H1 (cell line): ENCODE results near the gene FAM72A. TPM values are rescaled to one million over a fixed set of nuclear protein-coding genes. Genes with fewer than 3 reads are reported as not detected.

ENCODE experiments used
- CTCF ChIA-PET: fragments of 300-600 bp; sonication (Branson Sonifier 250); formaldehyde crosslinking; loops from one replicate; lab custom pipeline; 2021; ENCODE audit not compliant: partially characterized antibody; lab: Charles Lee
- POLR2A ChIA-PET: fragments of 300-600 bp; sonication (Branson Sonifier 250); formaldehyde crosslinking; loops from one replicate; lab custom pipeline; 2021; ENCODE audit warnings: inconsistent platforms; ENCODE audit not compliant: partially characterized antibody; lab: Charles Lee
- DNase-seq, 2 experiments: peaks; one replicate each; pipeline versions ENCODE4 v3.0.0 to v3.0.0-alpha.2; 2010 to 2022; ENCODE audit warnings: low spot score in 2 of 2, low read depth in 1 of 2, mixed read lengths in 1 of 2
- FAIRE-seq: peaks from 2 replicates; lab custom pipeline; 2011; peaks lifted over from hg19 to GRCh38; lab: Jason Lieb, UNC
- H2AFZ ChIP-seq: 2 replicates; pipeline ENCODE4 v1.8.1; 2012; ENCODE audit warnings: low read length, inconsistent platforms
- H2AK5ac ChIP-seq: 2 replicates; pipeline ENCODE4 v1.6.1; 2013; ENCODE audit warnings: low read depth, low read length
- H2BK120ac ChIP-seq: replicated peaks from 2 replicates; pipeline ENCODE3; 2013; ENCODE audit warnings: low read depth, low read length, inconsistent platforms
- H2BK12ac ChIP-seq: 2 replicates; pipeline ENCODE4 v1.6.1; 2013; ENCODE audit warnings: low read depth, low read length
- H2BK15ac ChIP-seq: 2 replicates; pipeline ENCODE4 v1.6.1; 2013; ENCODE audit warnings: low read length
- H2BK20ac ChIP-seq: 2 replicates; pipeline ENCODE4 v1.6.1; 2013; ENCODE audit warnings: low read length
- H2BK5ac ChIP-seq: 2 replicates; pipeline ENCODE4 v1.6.1; 2013; ENCODE audit warnings: low read depth, low read length
- H3K14ac ChIP-seq: 2 replicates; pipeline ENCODE4 v1.6.1; 2013; ENCODE audit warnings: inconsistent platforms; ENCODE audit not compliant: insufficient read length
- H3K18ac ChIP-seq: 2 replicates; pipeline ENCODE4 v1.6.1; 2013; ENCODE audit warnings: low read length; ENCODE audit errors: extremely low read depth
- H3K23ac ChIP-seq: 2 replicates; pipeline ENCODE4 v1.6.1; 2013; ENCODE audit warnings: inconsistent platforms; ENCODE audit not compliant: insufficient read length
- H3K23me2 ChIP-seq: 2 replicates; pipeline ENCODE4 v1.6.1; 2013; ENCODE audit warnings: low read depth, low read length
- H3K27ac ChIP-seq: 2 replicates; pipeline ENCODE4 v1.6.1; 2011; ENCODE audit warnings: low read depth, low read length, inconsistent platforms
- H3K27me3 ChIP-seq, 4 experiments: replicated peaks in 1 of 4; 1 replicate in 1 of 4; 2 replicates in 3 of 4; pipeline versions ENCODE4 v1.6.1 to v1.8.1; 2011 to 2013; ENCODE audit warnings: low read length in 3 of 4, mild to moderate bottlenecking in 3 of 4, inconsistent platforms in 2 of 4, mixed read lengths in 2 of 4, moderate library complexity in 1 of 4; ENCODE audit not compliant: control insufficient read depth in 3 of 4, insufficient read depth in 3 of 4; ENCODE audit errors: extremely low read depth in 1 of 4
- H3K36me3 ChIP-seq, 4 experiments: 2 replicates each; pipeline versions ENCODE4 v1.6.1 to v1.8.1; 2011 to 2013; ENCODE audit warnings: mild to moderate bottlenecking in 4 of 4, low read length in 3 of 4, moderate library complexity in 2 of 4, control low read depth in 1 of 4, inconsistent platforms in 1 of 4; ENCODE audit not compliant: insufficient read depth in 4 of 4, control insufficient read depth in 2 of 4
- H3K4ac ChIP-seq: replicated peaks from 2 replicates; pipeline ENCODE3; 2013; ENCODE audit warnings: low read length, low read depth, mixed read lengths, inconsistent platforms; ENCODE audit not compliant: insufficient read length
- H3K4me1 ChIP-seq, 4 experiments: replicated peaks in 1 of 4; 1 replicate in 1 of 4; 2 replicates in 3 of 4; pipeline versions ENCODE4 v1.6.1 to v1.8.1; 2011 to 2013; ENCODE audit warnings: low read length in 3 of 4, inconsistent platforms in 2 of 4, mixed read lengths in 1 of 4; ENCODE audit not compliant: insufficient read depth in 4 of 4, control insufficient read depth in 3 of 4
- H3K4me2 ChIP-seq, 2 experiments: 2 replicates each; pipeline versions ENCODE4 v1.6.1 to v1.8.1; 2011 to 2013; ENCODE audit warnings: low read depth in 2 of 2, low read length in 2 of 2, control low read depth in 1 of 2, inconsistent platforms in 1 of 2, mild to moderate bottlenecking in 1 of 2; ENCODE audit not compliant: insufficient read depth in 1 of 2
- H3K4me3 ChIP-seq, 4 experiments: fragments of 200-600, 300-600 bp in 1 of 4; sonication (generic), shearing (Covaris generic), sonication (Bioruptor Twin) in 1 of 4; 2 replicates each; pipeline versions ENCODE4 v1.5.1 to v1.8.1; 2011 to 2016; ENCODE audit warnings: low read length in 4 of 4, low read depth in 3 of 4, control low read depth in 2 of 4, inconsistent platforms in 2 of 4, mild to moderate bottlenecking in 2 of 4, mixed read lengths in 1 of 4, moderate library complexity in 1 of 4; ENCODE audit not compliant: insufficient read depth in 2 of 4; ENCODE audit errors: extremely low read depth in 1 of 4
- H3K56ac ChIP-seq: replicated peaks from 2 replicates; pipeline ENCODE3; 2013; ENCODE audit warnings: low read depth, mild to moderate bottlenecking, mixed read lengths, low read length, inconsistent platforms; ENCODE audit not compliant: insufficient read length
- H3K79me1 ChIP-seq: 2 replicates; pipeline ENCODE4 v1.6.1; 2013; ENCODE audit warnings: low read depth, low read length, control low read depth
- H3K79me2 ChIP-seq, 2 experiments: 2 replicates each; pipeline versions ENCODE4 v1.6.1 to v1.8.1; 2012 to 2013; ENCODE audit warnings: low read length in 2 of 2, mild to moderate bottlenecking in 2 of 2, inconsistent platforms in 1 of 2; ENCODE audit not compliant: insufficient read depth in 2 of 2, control insufficient read depth in 1 of 2
- H3K9ac ChIP-seq, 4 experiments: replicated peaks in 1 of 4; 1 replicate in 1 of 4; 2 replicates in 3 of 4; pipeline versions ENCODE4 v1.6.1 to v1.8.1; 2011 to 2013; ENCODE audit warnings: low read depth in 3 of 4, low read length in 3 of 4, control low read depth in 2 of 4, mild to moderate bottlenecking in 2 of 4, moderate library complexity in 2 of 4, inconsistent platforms in 1 of 4; ENCODE audit errors: extremely low read depth in 1 of 4
- H3K9me3 ChIP-seq, 2 experiments: 2 replicates each; pipeline versions ENCODE4 v1.6.1 to v1.8.1; 2012 to 2013; ENCODE audit warnings: mild to moderate bottlenecking in 2 of 2, moderate library complexity in 2 of 2, control low read depth in 1 of 2, inconsistent platforms in 1 of 2, low read depth in 1 of 2, low read length in 1 of 2, mixed read lengths in 1 of 2; ENCODE audit not compliant: insufficient read depth in 2 of 2
- H4K20me1 ChIP-seq, 2 experiments: replicated peaks in 1 of 2; 2 replicates each; pipeline versions ENCODE3 to v1.8.1; 2011 to 2013; ENCODE audit warnings: inconsistent platforms in 2 of 2, low read length in 2 of 2, mild to moderate bottlenecking in 1 of 2; ENCODE audit not compliant: insufficient read depth in 2 of 2, control insufficient read depth in 1 of 2
- H4K5ac ChIP-seq: 2 replicates; pipeline ENCODE4 v1.6.1; 2013; ENCODE audit warnings: low read length, low read depth, mixed read lengths, inconsistent platforms; ENCODE audit not compliant: insufficient read length
- H4K8ac ChIP-seq: 2 replicates; pipeline ENCODE4 v1.8.0; 2013; ENCODE audit warnings: mild to moderate bottlenecking, moderate library complexity, low read length, inconsistent platforms; ENCODE audit not compliant: insufficient read depth; ENCODE audit errors: extremely low read depth
- H4K91ac ChIP-seq: replicated peaks from 2 replicates; pipeline ENCODE3; 2013; ENCODE audit warnings: low read length, mixed read lengths, inconsistent platforms; ENCODE audit not compliant: insufficient read length
- ATF2 ChIP-seq: IDR thresholded peaks from 2 replicates; pipeline ENCODE4 v1.6.1; 2012; ENCODE audit warnings: low read length, inconsistent platforms
- BRCA1 ChIP-seq: IDR thresholded peaks from 2 replicates; pipeline ENCODE4 v1.6.1; 2012; ENCODE audit warnings: low read depth, low read length, improper control_type of control experiment
- CTBP2 ChIP-seq: IDR thresholded peaks from 2 replicates; pipeline ENCODE4 v1.7.0; 2011; ENCODE audit warnings: borderline replicate concordance, mild to moderate bottlenecking, moderate library complexity, mixed read lengths, low read length; ENCODE audit not compliant: insufficient read depth, insufficient read length
- CTCF ChIP-seq, 3 experiments: IDR thresholded peaks; 1 replicate in 2 of 3; 2 replicates in 1 of 3; pipeline versions ENCODE4 v1.5.1 to v1.6.1; 2011; ENCODE audit warnings: low read length in 3 of 3, mild to moderate bottlenecking in 3 of 3, inconsistent platforms in 2 of 3, low read depth in 1 of 3, moderate library complexity in 1 of 3; ENCODE audit not compliant: insufficient read depth in 1 of 3; ENCODE audit errors: control extremely low read depth in 1 of 3
- E2F6 ChIP-seq: IDR thresholded peaks from 2 replicates; pipeline ENCODE4 v1.6.1; 2012; ENCODE audit warnings: inconsistent platforms
- KDM5A ChIP-seq: fragments of 200-600 bp; IDR thresholded peaks from 2 replicates; pipeline ENCODE4 v1.7.1; 2012; ENCODE audit warnings: mild to moderate bottlenecking, low read length, inconsistent platforms, mixed read lengths
- PHF8 ChIP-seq: fragments of 200-600 bp; sonication (generic); conservative IDR thresholded peaks from 2 replicates; pipeline ENCODE4 v1.7.1; 2012; ENCODE audit warnings: low read depth, mild to moderate bottlenecking, inconsistent platforms, low read length, moderate library complexity
- SIN3A ChIP-seq, 2 experiments: IDR thresholded peaks in 1 of 2; conservative IDR thresholded peaks in 1 of 2; 2 replicates each; pipeline ENCODE4 v1.6.1; 2011 to 2012; ENCODE audit warnings: low read length in 2 of 2, improper control_type of control experiment in 1 of 2, low read depth in 1 of 2, mild to moderate bottlenecking in 1 of 2
- WGBS, 2 experiments: shearing (Covaris generic) in 1 of 2; methylation state at CpG; one replicate each; pipeline versions ENCODE4 v1.1.6 to v1.1.7; 2013 to 2015; ENCODE audit warnings: low lambda C conversion rate in 2 of 2, mixed read lengths in 2 of 2, inconsistent platforms in 1 of 2, low coverage in 1 of 2, missing lambda C conversion rate in 1 of 2; ENCODE audit not compliant: insufficient replicate concordance in 2 of 2, insufficient coverage in 1 of 2, insufficient read length in 1 of 2; ENCODE audit errors: extremely low coverage in 1 of 2, missing lambda C conversion rate in 1 of 2; 5-methylcytosine and 5-hydroxymethylcytosine counted together
- polyA plus RNA-seq, 7 experiments: library from polyadenylated mRNA; depleted of rRNA in 3 of 7; stranded (reverse) in 5 of 7; unstranded in 2 of 7; fragments of >200 nt in 5 of 7; fragments of 200-250 nt in 2 of 7; gene quantifications; 1 replicate in 5 of 7; 2 replicates in 1 of 7; 4 replicates in 1 of 7; pipeline versions ENCODE4 v1.2.1 to v1.2.3, GENCODE V29; 2011 to 2013; ENCODE audit warnings: missing spikeins in 2 of 7, mixed read lengths in 2 of 7
- total RNA-seq: library from RNA; stranded (reverse); fragmentation: NEBNext Ultra II Directional; extraction: Animal tissue kit (Norgen Biotek cat#: 25700); gene quantifications from 2 replicates; pipeline ENCODE4 v1.2.1, GENCODE V29; 2021

FAM72A gene
- total and polyA plus RNA-seq, 2 of the 8 experiments (the other 6 are each of a cell fraction or from before 2014, with no cell fraction given), result 10.7 to 23.0 TPM

- Histone ChIP-seq H3K79me2 (no peaks in the 10 kb centered on the region), H3K4ac (no peak overlapping the region), H2AK5ac (no peak overlapping the region), H3K27me3 (no peaks in the 10 kb centered on the region), H4K8ac (no peak overlapping the region), H2BK20ac (no peak overlapping the region), H3K9ac (no peak overlapping the region), H4K5ac (no peak overlapping the region), H3K27ac (no peak overlapping the region), H2BK12ac (no peak overlapping the region), H3K79me1 (no peaks in the 10 kb centered on the region), H2BK120ac (no peak overlapping the region), H2BK15ac (no peak overlapping the region), H3K9me3 (no peaks in the 10 kb centered on the region; a peak in 1 of 4 replicates), H3K4me3 (no peak overlapping the region), H2AFZ (no peak overlapping the region), H3K56ac (no peak overlapping the region), H3K4me2 (no peak overlapping the region), H3K23me2 (no peaks in the 10 kb centered on the region), H2BK5ac (no peak overlapping the region), H3K18ac (no peak overlapping the region), H4K20me1 (no peaks in the 10 kb centered on the region), H3K14ac (no peak overlapping the region), H3K4me1 (no peaks in the 10 kb centered on the region), H3K36me3 (no peaks in the 10 kb centered on the region), H3K23ac (no peak overlapping the region), H4K91ac (no peak overlapping the region)
- FAIRE-seq, result no peak
- WGBS, 2 experiments, result 87% methylated on average over 3 of the region's 3 CpGs; no CpG with 5 or more reads in 1 of the 2 experiments
- ChIA-PET POLR2A (no interaction called here), CTCF (interaction anchor here (0.6 kb wide), 1 partner anchor 558 kb away, joined by 3 read pairs; no protein-coding TSS in a partner anchor)
- no peak for DNase-seq
- no peak for TF ChIP-seq SIN3A (conservative IDR thresholded peaks at IDR 0.05 in 1 of 2, IDR thresholded peaks at IDR 0.05 in 1 of 2; ENCODE audit: low read depth in 1 of 2, low read length in 2 of 2)
- TF ChIP-seq CTCF (IDR thresholded peaks at IDR 0.05; ENCODE audit: control extremely low read depth in 1 of 3, insufficient read depth in 1 of 3, low read depth in 1 of 3, low read length in 3 of 3), result no peak
- TF ChIP-seq E2F6, result no peak
- TF ChIP-seq KDM5A, result no peak
- no peak for TF ChIP-seq PHF8
- no peak for TF ChIP-seq BRCA1
- TF ChIP-seq ATF2, result no peak
- no peak for TF ChIP-seq CTBP2
These were observed 60.6 kb downstream of the FAM72A start for GRCh38 chr1:206142011-206142410.
